Omental fat pad (tissue), 4 donors: Measurements from ENCODE around the gene MISP. TPM values are rescaled to one million over a fixed set of nuclear protein-coding genes. Genes with fewer than 3 reads are reported as not detected.

Experiments used
- ATAC-seq: fragments of 150-250 bp; one replicate; pipeline ENCODE4 v1.9.1; 2016; ENCODE audit warnings: mild to moderate bottlenecking, moderate library complexity; ENCODE audit not compliant: low FRiP score
- DNase-seq: peaks from one replicate; pipeline ENCODE4 v3.0.0-alpha.2; 2019; ENCODE audit warnings: low spot score
- CTCF ChIP-seq, 3 donors: fragments of 450-650 bp; IDR thresholded peaks; one replicate each; pipeline ENCODE4 v1.5.1; 2016 to 2017; ENCODE audit warnings: antibody characterized with exemption in 3 of 3, mild to moderate bottlenecking in 3 of 3, moderate library complexity in 2 of 3
- total RNA-seq, 4 donors: library from RNA; depleted of rRNA; stranded (reverse); fragments of >200 nt; gene quantifications; one replicate each; pipeline ENCODE4 v1.1.0, GENCODE V29; 2016

MISP gene
- total RNA-seq, 4 donors from 2014 or later: 1.4 to 9.6 (median 3.2) TPM; not detected in 1

- ATAC-seq: peak; percentile 73
Measured at GRCh38 chr19:718991-719512, 31.9 kb upstream of the MISP start.

GRCh38 chr19:719636-720344 is 31.1 kb upstream of the MISP start:
- ATAC-seq (no peak), DNase-seq (no peak)
- TF ChIP-seq CTCF (IDR thresholded peaks at IDR 0.05): no peak

More at GRCh38 chr19:718991-719512, 31.9 kb upstream of the MISP start:
- no peak for DNase-seq
- TF ChIP-seq CTCF (IDR thresholded peaks at IDR 0.05): no peak

GRCh38 chr19:720345-721160 is 30.4 kb upstream of the MISP start:
- no peak for TF ChIP-seq CTCF (IDR thresholded peaks at IDR 0.05)
- ATAC-seq: no peak
- no peak for DNase-seq

GRCh38 chr19:722553-723101 is 28.3 kb upstream of the MISP start:
- no peak for DNase-seq
- TF ChIP-seq CTCF (IDR thresholded peaks at IDR 0.05): no peak
- ATAC-seq: no peak

GRCh38 chr19:723247-723646 is 27.7 kb upstream of the MISP start:
- no peak for DNase-seq
- no peak for ATAC-seq

GRCh38 chr19:723714-724113 is 27.2 kb upstream of the MISP start:
- no peak for TF ChIP-seq CTCF (IDR thresholded peaks at IDR 0.05)
- DNase-seq (no peak), ATAC-seq (no peak)

More at GRCh38 chr19:723247-723646, 27.7 kb upstream of the MISP start:
- no peak for TF ChIP-seq CTCF (IDR thresholded peaks at IDR 0.05)
